ENCODE results near the gene KDM8.
"Not testable (repeated sequence)": the region's sequence is repeated elsewhere in the genome, so short reads cannot be mapped to it uniquely, and the experiment has no call there.

KDM8 gene

GRCh38 chr16:27258241-27258734 is 55.0 kb downstream of the KDM8 start:
- DNase-seq, result no peak
- intact Hi-C loops (cut with DNase I), result no loop called here

- no peak for DNase-seq
- intact Hi-C loops (cut with DNase I), result no loop called here
Measured at GRCh38 chr16:27259710-27260109, 56.4 kb downstream of the KDM8 start.

- DNase-seq; intact Hi-C loops (cut with DNase I): not testable (repeated sequence)
Measured at GRCh38 chr16:27262904-27263423, 59.6 kb downstream of the KDM8 start.

GRCh38 chr16:27264151-27264550 is 60.8 kb downstream of the KDM8 start:
- DNase-seq, result no peak
- intact Hi-C loops (cut with DNase I), result no loop called here

- DNase-seq, result no peak
- intact Hi-C loops (cut with DNase I), result loop anchor here (5.0 kb wide), 1 partner anchor 64 kb away; the partner anchor contains the start of gene KDM8
Measured at GRCh38 chr16:27265982-27266381, 62.7 kb downstream of the KDM8 start.

GRCh38 chr16:27267037-27267677 is 63.8 kb downstream of the KDM8 start:
- intact Hi-C loops (cut with DNase I), result loop anchor here (5.0 kb wide), 1 partner anchor 65 kb away; the partner anchor contains the start of gene KDM8
- DNase-seq, result no peak

GRCh38 chr16:27268376-27269299 is 65.3 kb downstream of the KDM8 start, which contains the start of gene NSMCE1:
NSMCE1 (minus strand) TSS chr16:27268772; CDS start chr16:27257570, 11,202 bp downstream.
- peak; percentile 94 to 100 (median 98) for DNase-seq
- intact Hi-C loops (cut with DNase I), result loop anchor here (5.0 kb wide), 1 partner anchor 66 kb away; the partner anchor contains the start of gene KDM8

GRCh38 chr16:27269300-27270150 is 66.2 kb downstream of the KDM8 start:
- intact Hi-C loops (cut with DNase I), result loop anchor here (5.0 kb wide), 1 partner anchor 67 kb away; the partner anchor contains the start of gene KDM8
- no peak for DNase-seq

GRCh38 chr16:27270349-27270748 is 67.0 kb downstream of the KDM8 start:
- intact Hi-C loops (cut with DNase I), result no loop called here
- DNase-seq, result no peak

Measured in posterior cingulate gyrus (tissue), 11 donors.